ENCODE measurements around the gene RPTOR.

GRCh38 chr17:80832888-80833583, 288.4 kb downstream of the RPTOR start:
- TF ChIP-seq MZF1 (tag by site-specific recombination; IDR thresholded peaks at IDR 0.05; ENCODE audit: borderline replicate concordance) (no peak), REPIN1 (tag by site-specific recombination; IDR thresholded peaks at IDR 0.05; ENCODE audit: low read depth) (no peak), ZNF48 (tag by site-specific recombination; IDR thresholded peaks at IDR 0.05) (no peak), ZNF184 (tag by site-specific recombination; IDR thresholded peaks at IDR 0.05) (peak; percentile 79; the same call in 1 of the 2 replicates), ZNF211 (tag by site-specific recombination; IDR thresholded peaks at IDR 0.05; ENCODE audit: low read depth) (no peak), ZNF121 (tag by site-specific recombination; IDR thresholded peaks at IDR 0.05) (no peak)
- TF ChIP-seq, protein P1, sequence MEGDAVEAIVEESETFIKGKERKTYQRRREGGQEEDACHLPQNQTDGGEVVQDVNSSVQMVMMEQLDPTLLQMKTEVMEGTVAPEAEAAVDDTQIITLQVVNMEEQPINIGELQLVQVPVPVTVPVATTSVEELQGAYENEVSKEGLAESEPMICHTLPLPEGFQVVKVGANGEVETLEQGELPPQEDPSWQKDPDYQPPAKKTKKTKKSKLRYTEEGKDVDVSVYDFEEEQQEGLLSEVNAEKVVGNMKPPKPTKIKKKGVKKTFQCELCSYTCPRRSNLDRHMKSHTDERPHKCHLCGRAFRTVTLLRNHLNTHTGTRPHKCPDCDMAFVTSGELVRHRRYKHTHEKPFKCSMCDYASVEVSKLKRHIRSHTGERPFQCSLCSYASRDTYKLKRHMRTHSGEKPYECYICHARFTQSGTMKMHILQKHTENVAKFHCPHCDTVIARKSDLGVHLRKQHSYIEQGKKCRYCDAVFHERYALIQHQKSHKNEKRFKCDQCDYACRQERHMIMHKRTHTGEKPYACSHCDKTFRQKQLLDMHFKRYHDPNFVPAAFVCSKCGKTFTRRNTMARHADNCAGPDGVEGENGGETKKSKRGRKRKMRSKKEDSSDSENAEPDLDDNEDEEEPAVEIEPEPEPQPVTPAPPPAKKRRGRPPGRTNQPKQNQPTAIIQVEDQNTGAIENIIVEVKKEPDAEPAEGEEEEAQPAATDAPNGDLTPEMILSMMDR (tag by site-specific recombination; IDR thresholded peaks at IDR 0.05) = no peak
- TF ChIP-seq, protein P2, sequence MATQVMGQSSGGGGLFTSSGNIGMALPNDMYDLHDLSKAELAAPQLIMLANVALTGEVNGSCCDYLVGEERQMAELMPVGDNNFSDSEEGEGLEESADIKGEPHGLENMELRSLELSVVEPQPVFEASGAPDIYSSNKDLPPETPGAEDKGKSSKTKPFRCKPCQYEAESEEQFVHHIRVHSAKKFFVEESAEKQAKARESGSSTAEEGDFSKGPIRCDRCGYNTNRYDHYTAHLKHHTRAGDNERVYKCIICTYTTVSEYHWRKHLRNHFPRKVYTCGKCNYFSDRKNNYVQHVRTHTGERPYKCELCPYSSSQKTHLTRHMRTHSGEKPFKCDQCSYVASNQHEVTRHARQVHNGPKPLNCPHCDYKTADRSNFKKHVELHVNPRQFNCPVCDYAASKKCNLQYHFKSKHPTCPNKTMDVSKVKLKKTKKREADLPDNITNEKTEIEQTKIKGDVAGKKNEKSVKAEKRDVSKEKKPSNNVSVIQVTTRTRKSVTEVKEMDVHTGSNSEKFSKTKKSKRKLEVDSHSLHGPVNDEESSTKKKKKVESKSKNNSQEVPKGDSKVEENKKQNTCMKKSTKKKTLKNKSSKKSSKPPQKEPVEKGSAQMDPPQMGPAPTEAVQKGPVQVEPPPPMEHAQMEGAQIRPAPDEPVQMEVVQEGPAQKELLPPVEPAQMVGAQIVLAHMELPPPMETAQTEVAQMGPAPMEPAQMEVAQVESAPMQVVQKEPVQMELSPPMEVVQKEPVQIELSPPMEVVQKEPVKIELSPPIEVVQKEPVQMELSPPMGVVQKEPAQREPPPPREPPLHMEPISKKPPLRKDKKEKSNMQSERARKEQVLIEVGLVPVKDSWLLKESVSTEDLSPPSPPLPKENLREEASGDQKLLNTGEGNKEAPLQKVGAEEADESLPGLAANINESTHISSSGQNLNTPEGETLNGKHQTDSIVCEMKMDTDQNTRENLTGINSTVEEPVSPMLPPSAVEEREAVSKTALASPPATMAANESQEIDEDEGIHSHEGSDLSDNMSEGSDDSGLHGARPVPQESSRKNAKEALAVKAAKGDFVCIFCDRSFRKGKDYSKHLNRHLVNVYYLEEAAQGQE (tag by site-specific recombination; IDR thresholded peaks at IDR 0.05) = 0 out of 2 replicates have a peak, but pooled peaks have one; percentile 11
